Measurements from ENCODE around the gene PTK6.

DNA sequence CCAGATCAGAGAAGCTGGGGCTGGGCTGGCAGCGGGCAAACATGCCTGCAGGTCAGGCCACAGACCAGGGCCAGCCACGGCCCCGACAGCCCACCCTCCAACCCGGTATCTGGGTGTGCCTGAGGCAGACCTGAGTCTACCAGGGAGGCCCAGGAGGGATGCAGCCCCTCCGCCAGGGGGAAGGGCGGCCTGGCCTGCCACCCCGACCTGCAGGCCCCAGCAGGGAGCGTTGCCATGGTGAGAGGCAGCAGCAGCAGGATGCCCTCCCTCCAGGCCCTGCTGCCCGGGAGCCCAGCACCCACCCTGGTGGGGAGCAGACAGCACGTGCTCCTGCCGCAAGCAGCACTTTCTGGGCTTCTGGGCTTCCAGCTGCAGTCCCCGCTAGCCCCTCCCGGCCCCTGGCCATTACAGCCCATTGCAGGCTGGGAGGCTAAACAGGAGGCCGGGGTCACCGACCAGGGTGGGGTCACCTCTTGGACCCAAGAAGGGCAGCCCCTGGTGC is 34.5 kb downstream of the PTK6 start:
- no peak for TF ChIP-seq EZH2phosphoT487 (IDR thresholded peaks at IDR 0.05; ENCODE audit: low read length)
- TF ChIP-seq, protein P1, sequence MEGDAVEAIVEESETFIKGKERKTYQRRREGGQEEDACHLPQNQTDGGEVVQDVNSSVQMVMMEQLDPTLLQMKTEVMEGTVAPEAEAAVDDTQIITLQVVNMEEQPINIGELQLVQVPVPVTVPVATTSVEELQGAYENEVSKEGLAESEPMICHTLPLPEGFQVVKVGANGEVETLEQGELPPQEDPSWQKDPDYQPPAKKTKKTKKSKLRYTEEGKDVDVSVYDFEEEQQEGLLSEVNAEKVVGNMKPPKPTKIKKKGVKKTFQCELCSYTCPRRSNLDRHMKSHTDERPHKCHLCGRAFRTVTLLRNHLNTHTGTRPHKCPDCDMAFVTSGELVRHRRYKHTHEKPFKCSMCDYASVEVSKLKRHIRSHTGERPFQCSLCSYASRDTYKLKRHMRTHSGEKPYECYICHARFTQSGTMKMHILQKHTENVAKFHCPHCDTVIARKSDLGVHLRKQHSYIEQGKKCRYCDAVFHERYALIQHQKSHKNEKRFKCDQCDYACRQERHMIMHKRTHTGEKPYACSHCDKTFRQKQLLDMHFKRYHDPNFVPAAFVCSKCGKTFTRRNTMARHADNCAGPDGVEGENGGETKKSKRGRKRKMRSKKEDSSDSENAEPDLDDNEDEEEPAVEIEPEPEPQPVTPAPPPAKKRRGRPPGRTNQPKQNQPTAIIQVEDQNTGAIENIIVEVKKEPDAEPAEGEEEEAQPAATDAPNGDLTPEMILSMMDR (IDR thresholded peaks at IDR 0.05; ENCODE audit: low read length): no peak

Measured in MM.1S (cell line).